ENCODE results near the gene ZC3H12D.

Gene ZC3H12D

GRCh38 chr6:149472241-149472640 lies 12.6 kb downstream of the ZC3H12D start (continued):
- TF ChIP-seq ZNF76 (tag by site-specific recombination; IDR thresholded peaks at IDR 0.05; ENCODE audit: borderline replicate concordance, low read depth) = no peak
- no peak for TF ChIP-seq ZNF155 (tag by site-specific recombination; IDR thresholded peaks at IDR 0.05)
- TF ChIP-seq ZNF548 (tag by site-specific recombination; IDR thresholded peaks at IDR 0.05) = no peak

- Histone ChIP-seq H3K27ac (ENCODE audit: extremely low read depth, low read depth, low read length) (no peak overlapping the region), H3K4me1 (ENCODE audit: control insufficient read depth, insufficient read depth, low read length) (peaks cover 9% of the 10 kb centered on the region), H3K36me3 (ENCODE audit: control insufficient read depth in 2 of 2, insufficient read depth in 1 of 2, low read length in 2 of 2) (no peaks in the 10 kb centered on the region), H3K9me3 (ENCODE audit: control insufficient read depth, insufficient read depth, low read depth, low read length) (no peaks in the 10 kb centered on the region), H3K4me3 (ENCODE audit: low read depth, low read length) (no peak overlapping the region)
- POLR2A ChIA-PET = no interaction called here
- CTCF ChIA-PET = no interaction called here
- TF ChIP-seq ZNF214 (tag by site-specific recombination; IDR thresholded peaks at IDR 0.05; ENCODE audit: borderline replicate concordance) (no peak), ZNF830 (tag by site-specific recombination; IDR thresholded peaks at IDR 0.05; ENCODE audit: low read depth) (no peak), ZNF140 (tag by site-specific recombination; IDR thresholded peaks at IDR 0.05) (no peak), WT1 (tag by site-specific recombination; IDR thresholded peaks at IDR 0.05) (no peak), KLF9 (tag by site-specific recombination; IDR thresholded peaks at IDR 0.05; ENCODE audit: low read depth) (no peak), ZNF701 (tag by site-specific recombination; IDR thresholded peaks at IDR 0.05) (no peak), ZNF394 (tag by site-specific recombination; IDR thresholded peaks at IDR 0.05; ENCODE audit: borderline replicate concordance) (no peak), ZNF324 (tag by site-specific recombination; IDR thresholded peaks at IDR 0.05) (no peak), ZNF664 (tag by site-specific recombination; IDR thresholded peaks at IDR 0.05) (no peak), MZF1 (tag by site-specific recombination; IDR thresholded peaks at IDR 0.05; ENCODE audit: borderline replicate concordance) (no peak), HOXC10 (CRISPR knock-in tag; IDR thresholded peaks at IDR 0.05) (no peak), YY2 (tag by site-specific recombination; IDR thresholded peaks at IDR 0.05) (no peak), ZNF112 (tag by site-specific recombination; IDR thresholded peaks at IDR 0.05) (no peak), YY1 (tag by site-specific recombination; IDR thresholded peaks at IDR 0.05) (no peak), ZNF362 (tag by site-specific recombination; IDR thresholded peaks at IDR 0.05) (no peak), ZNF391 (tag by site-specific recombination; IDR thresholded peaks at IDR 0.05; ENCODE audit: borderline replicate concordance, low read depth) (no peak), ZNF518A (tag by site-specific recombination; conservative IDR thresholded peaks at IDR 0.05; ENCODE audit: low read depth) (no peak), KLF8 (tag by site-specific recombination; IDR thresholded peaks at IDR 0.05) (no peak)
- TF ChIP-seq, protein P1, sequence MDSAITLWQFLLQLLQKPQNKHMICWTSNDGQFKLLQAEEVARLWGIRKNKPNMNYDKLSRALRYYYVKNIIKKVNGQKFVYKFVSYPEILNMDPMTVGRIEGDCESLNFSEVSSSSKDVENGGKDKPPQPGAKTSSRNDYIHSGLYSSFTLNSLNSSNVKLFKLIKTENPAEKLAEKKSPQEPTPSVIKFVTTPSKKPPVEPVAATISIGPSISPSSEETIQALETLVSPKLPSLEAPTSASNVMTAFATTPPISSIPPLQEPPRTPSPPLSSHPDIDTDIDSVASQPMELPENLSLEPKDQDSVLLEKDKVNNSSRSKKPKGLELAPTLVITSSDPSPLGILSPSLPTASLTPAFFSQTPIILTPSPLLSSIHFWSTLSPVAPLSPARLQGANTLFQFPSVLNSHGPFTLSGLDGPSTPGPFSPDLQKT (IDR thresholded peaks at IDR 0.05; ENCODE audit: borderline replicate concordance, low read depth, low read length) = no peak
Observed at GRCh38 chr6:149471801-149472200, 13.0 kb downstream of the ZC3H12D start.

All from HEK293 (cell line).